HG02852 (cell line): ENCODE results near the gene DYNLT4.
"Not testable (repeated sequence)": the region's sequence is repeated elsewhere in the genome, so short reads cannot be mapped to it uniquely, and the experiment has no call there.

Experiments
- ATAC-seq: cut with Tn5 transposase; IDR thresholded peaks from one replicate; pipeline ENCODE4 v1.9.1; 2021; ENCODE audit warnings: mild to moderate bottlenecking, moderate library complexity; ENCODE audit not compliant: unreplicated experiment

The DYNLT4 gene

GRCh38 chr1:44810101-44810761 lies 3.1 kb upstream of the DYNLT4 start:
- ATAC-seq = no peak

- peak; percentile 34 for ATAC-seq
These were observed 2.1 kb upstream of the DYNLT4 start for GRCh38 chr1:44808938-44809917.

GRCh38 chr1:44808063-44808937 lies 1.1 kb upstream of the DYNLT4 start, which contains the start of gene BTBD19:
Gene BTBD19 (plus strand): TSS chr1:44808523. CDS start chr1:44808821, 298 bp downstream.
- ATAC-seq = peak; percentile 24

- ATAC-seq = peak; percentile 37
These were observed 362 bp upstream of the DYNLT4 start for GRCh38 chr1:44807364-44808062.

- no peak for ATAC-seq
These were observed 987 bp downstream of the DYNLT4 start for GRCh38 chr1:44806025-44806703.

GRCh38 chr1:44805311-44806024 lies 1.7 kb downstream of the DYNLT4 start:
- no peak for ATAC-seq

- ATAC-seq = no peak
These were observed 3.6 kb downstream of the DYNLT4 start for GRCh38 chr1:44803312-44804095.

- no peak for ATAC-seq
These were observed 4.2 kb downstream of the DYNLT4 start for GRCh38 chr1:44803062-44803311.

GRCh38 chr1:44802306-44803061 lies 4.7 kb downstream of the DYNLT4 start:
- no peak for ATAC-seq

- ATAC-seq = no peak
These were observed 5.5 kb downstream of the DYNLT4 start for GRCh38 chr1:44801491-44802305.

- ATAC-seq = peak; percentile 84
These were observed 7.2 kb downstream of the DYNLT4 start, which contains the start of gene PLK3 for GRCh38 chr1:44799770-44800584. Gene PLK3 (plus strand): TSS chr1:44800377. CDS start chr1:44800464, 87 bp downstream.

- no peak for ATAC-seq
These were observed 8.4 kb downstream of the DYNLT4 start for GRCh38 chr1:44798481-44799365.

- not testable (repeated sequence) for ATAC-seq
These were observed 9.3 kb downstream of the DYNLT4 start for GRCh38 chr1:44797886-44798285.

- ATAC-seq = no peak
These were observed 14.2 kb downstream of the DYNLT4 start for GRCh38 chr1:44792736-44793502.
